B cell (primary cell): Measurements from ENCODE around the gene BSND. TPM values are rescaled to one million over a fixed set of nuclear protein-coding genes. Genes with fewer than 3 reads are reported as not detected.

Experiments
- ATAC-seq: fragments of 200-7000 bp; cut with Tn5 transposase; one replicate; pipeline ENCODE4 v1.10.0; 2021; ENCODE audit warnings: low read depth, mild to moderate bottlenecking, moderate number of reproducible peaks, moderate library complexity
- CTCF ChIA-PET: fragments of 350-600 bp; sonication (Branson Sonifier 250); formaldehyde crosslinking; loops from one replicate; lab custom pipeline; 2021; ENCODE audit warnings: antibody characterized with exemption, inconsistent platforms; lab: Charles Lee
- POLR2A ChIA-PET: fragments of 350-600 bp; sonication (Branson Sonifier 250); formaldehyde crosslinking; loops from one replicate; lab custom pipeline; 2021; ENCODE audit warnings: antibody characterized with exemption; lab: Charles Lee
- DNase-seq: peaks from one replicate; pipeline ENCODE4 v3.0.0; 2013
- H2AFZ ChIP-seq: 2 replicates; pipeline ENCODE4 v1.6.1; 2012; ENCODE audit warnings: mild to moderate bottlenecking, low read depth, low read length; ENCODE audit not compliant: insufficient read depth, poor library complexity, severe bottlenecking
- H3K27ac ChIP-seq, 2 donors: 1 replicate in 1 of 2; 2 replicates in 1 of 2; pipeline ENCODE4 v1.5.1; 2012 to 2013; ENCODE audit warnings: low read length in 2 of 2, mild to moderate bottlenecking in 2 of 2, moderate library complexity in 1 of 2
- H3K27me3 ChIP-seq, 4 experiments: fragments of 200-600 bp in 1 of 4; sonication (generic) in 1 of 4; replicated peaks in 1 of 4; 1 replicate in 2 of 4; 2 replicates in 2 of 4; pipeline versions ENCODE4 v1.6.1 to v1.7.0; 2013 to 2016; ENCODE audit warnings: low read length in 3 of 4, mild to moderate bottlenecking in 2 of 4, mixed read lengths in 1 of 4, moderate library complexity in 1 of 4; ENCODE audit not compliant: insufficient read depth in 4 of 4, control insufficient read depth in 3 of 4; ENCODE audit errors: control extremely low read depth in 1 of 4
- H3K36me3 ChIP-seq, 2 experiments: replicated peaks in 1 of 2; 1 replicate in 1 of 2; 2 replicates in 1 of 2; pipeline versions ENCODE4 v1.6.1 to v1.7.1; 2013; ENCODE audit warnings: low read length in 1 of 2; ENCODE audit not compliant: insufficient read depth in 2 of 2, control insufficient read depth in 1 of 2; ENCODE audit errors: control extremely low read depth in 1 of 2, extremely low read depth in 1 of 2
- H3K4me1 ChIP-seq, 2 donors: fragments of 200-600 bp in 1 of 2; sonication (generic) in 1 of 2; 1 replicate in 1 of 2; 2 replicates in 1 of 2; pipeline versions ENCODE4 v1.5.1 to v1.6.1; 2013 to 2017; ENCODE audit warnings: low read length in 2 of 2; ENCODE audit not compliant: control insufficient read depth in 2 of 2, insufficient read depth in 2 of 2
- H3K4me2 ChIP-seq: replicated peaks from 2 replicates; pipeline ENCODE3; 2012; ENCODE audit warnings: mild to moderate bottlenecking, low read depth, low read length; ENCODE audit not compliant: poor library complexity, severe bottlenecking
- H3K4me3 ChIP-seq, 5 experiments: fragments of 200-600 bp in 1 of 5; sonication (generic) in 1 of 5; 1 replicate in 3 of 5; 2 replicates in 2 of 5; pipeline versions ENCODE4 v1.5.1 to v1.7.0; 2011 to 2016; ENCODE audit warnings: low read length in 4 of 5, mild to moderate bottlenecking in 4 of 5, low read depth in 2 of 5, control low read depth in 1 of 5, moderate library complexity in 1 of 5; ENCODE audit not compliant: insufficient read depth in 1 of 5; ENCODE audit errors: control extremely low read depth in 1 of 5, extremely low read depth in 1 of 5
- H3K79me2 ChIP-seq: fragments of 200-600 bp; sonication (generic); one replicate; pipeline ENCODE4 v1.6.0; 2016; ENCODE audit warnings: low read length; ENCODE audit not compliant: control insufficient read depth, insufficient read depth
- H3K9ac ChIP-seq: fragments of 200-600 bp; sonication (generic); 2 replicates; pipeline ENCODE4 v1.6.1; 2017; ENCODE audit warnings: mild to moderate bottlenecking, low read length, moderate library complexity
- H3K9me3 ChIP-seq, 3 donors: one replicate each; pipeline versions ENCODE4 v1.6.1 to v1.7.1; 2013; ENCODE audit warnings: low read length in 2 of 3; ENCODE audit not compliant: control insufficient read depth in 2 of 3, insufficient read depth in 1 of 3; ENCODE audit errors: control extremely low read depth in 1 of 3
- H4K20me1 ChIP-seq: 2 replicates; pipeline ENCODE4 v1.6.0; 2012; ENCODE audit warnings: mild to moderate bottlenecking, low read length; ENCODE audit not compliant: insufficient read depth, control insufficient read depth, poor library complexity, severe bottlenecking
- H3K27ac Mint-ChIP-seq: one replicate; pipeline ENCODE4 v1.8.0; 2021; ENCODE audit warnings: mixed read lengths
- H3K27me3 Mint-ChIP-seq: one replicate; pipeline ENCODE4 v1.8.0; 2021; ENCODE audit warnings: mixed read lengths
- H3K4me1 Mint-ChIP-seq: one replicate; pipeline ENCODE4 v1.8.0; 2021; ENCODE audit warnings: mixed read lengths
- H3K4me3 Mint-ChIP-seq: one replicate; pipeline ENCODE4 v1.8.0; 2021; ENCODE audit warnings: mixed read lengths
- H3K9me3 Mint-ChIP-seq: one replicate; pipeline ENCODE4 v1.8.0; 2022; ENCODE audit warnings: mixed read lengths; ENCODE audit not compliant: insufficient read depth
- EZH2 ChIP-seq: IDR thresholded peaks from 2 replicates; pipeline ENCODE4 v1.6.1; 2012; ENCODE audit warnings: borderline replicate concordance, low read depth, mild to moderate bottlenecking, moderate library complexity, low read length; ENCODE audit not compliant: insufficient read depth, poor library complexity, severe bottlenecking
- WGBS: methylation state at CpG from one replicate; pipeline ENCODE4 v1.1.5; 2013; ENCODE audit warnings: missing lambda C conversion rate; ENCODE audit not compliant: insufficient coverage; 5-methylcytosine and 5-hydroxymethylcytosine counted together
- intact Hi-C: fragments of 100-400 bp; cut with micrococcal nuclease; formaldehyde crosslinking; loops from one replicate; pipeline ENCODE4 v1.10.0; 2022
- polyA plus RNA-seq: library from polyadenylated mRNA; depleted of rRNA; stranded (reverse); fragments of >200 nt; gene quantifications from 2 replicates; pipeline ENCODE4 v1.2.3, GENCODE V29; 2012
- total RNA-seq, 2 donors: library from RNA; stranded (reverse); fragments of 120-200 nt in 1 of 2; gene quantifications; 1 replicate in 1 of 2; 2 replicates in 1 of 2; pipeline versions ENCODE4 v1.2.3 to v1.2.4, GENCODE V29; 2013 to 2022
- TF ChIP-seq, protein P1 (sequence below): fragments of 200-600 bp; IDR thresholded peaks from one replicate; pipeline ENCODE4 v1.8.0; 2022; ENCODE audit warnings: antibody characterized with exemption, mild to moderate bottlenecking

BSND gene
- total and polyA plus RNA-seq, 2 donors (not counting 1 experiment from before 2014, with no cell fraction given), result not detected

DNA sequence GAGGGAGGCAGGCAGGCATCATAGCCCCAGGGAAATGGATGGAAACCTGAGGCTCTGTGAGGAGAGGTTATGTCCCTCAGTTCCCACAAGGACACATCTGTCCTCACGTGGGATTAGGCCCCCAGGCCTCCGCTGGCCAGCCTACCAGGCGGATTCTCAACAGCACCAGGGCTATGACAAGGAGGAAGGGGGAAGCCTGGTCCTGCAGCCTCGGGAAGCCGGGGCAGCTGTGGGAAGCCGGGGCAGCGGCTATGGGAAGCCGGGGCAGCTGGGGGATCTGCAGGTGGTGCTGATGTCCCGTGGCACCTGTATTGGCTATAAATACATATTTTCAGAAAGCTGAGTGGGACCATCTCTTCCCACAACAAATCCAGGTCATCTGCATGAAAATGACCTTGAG lies 19.7 kb downstream of the BSND start:
- Histone ChIP-seq H3K9me3 (no peaks in the 10 kb centered on the region), H3K4me1 (no peaks in the 10 kb centered on the region), H3K36me3 (no peaks in the 10 kb centered on the region), H3K79me2 (no peaks in the 10 kb centered on the region), H3K27ac (no peak overlapping the region), H4K20me1 (no peaks in the 10 kb centered on the region), H3K4me2 (no peak overlapping the region), H3K4me3 (no peak overlapping the region), H2AFZ (no peak overlapping the region), H3K9ac (no peak overlapping the region), H3K27me3 (peaks cover 0 to 3% (median 0%) of the 10 kb centered on the region in 4 experiments)
- no peak for ATAC-seq
- TF ChIP-seq EZH2, result no peak
- TF ChIP-seq, protein P1, sequence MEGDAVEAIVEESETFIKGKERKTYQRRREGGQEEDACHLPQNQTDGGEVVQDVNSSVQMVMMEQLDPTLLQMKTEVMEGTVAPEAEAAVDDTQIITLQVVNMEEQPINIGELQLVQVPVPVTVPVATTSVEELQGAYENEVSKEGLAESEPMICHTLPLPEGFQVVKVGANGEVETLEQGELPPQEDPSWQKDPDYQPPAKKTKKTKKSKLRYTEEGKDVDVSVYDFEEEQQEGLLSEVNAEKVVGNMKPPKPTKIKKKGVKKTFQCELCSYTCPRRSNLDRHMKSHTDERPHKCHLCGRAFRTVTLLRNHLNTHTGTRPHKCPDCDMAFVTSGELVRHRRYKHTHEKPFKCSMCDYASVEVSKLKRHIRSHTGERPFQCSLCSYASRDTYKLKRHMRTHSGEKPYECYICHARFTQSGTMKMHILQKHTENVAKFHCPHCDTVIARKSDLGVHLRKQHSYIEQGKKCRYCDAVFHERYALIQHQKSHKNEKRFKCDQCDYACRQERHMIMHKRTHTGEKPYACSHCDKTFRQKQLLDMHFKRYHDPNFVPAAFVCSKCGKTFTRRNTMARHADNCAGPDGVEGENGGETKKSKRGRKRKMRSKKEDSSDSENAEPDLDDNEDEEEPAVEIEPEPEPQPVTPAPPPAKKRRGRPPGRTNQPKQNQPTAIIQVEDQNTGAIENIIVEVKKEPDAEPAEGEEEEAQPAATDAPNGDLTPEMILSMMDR, result no peak
- ChIA-PET CTCF (no interaction called here), POLR2A (no interaction called here)
- no peak overlapping the region for H3K27ac Mint-ChIP-seq
- H3K4me3 Mint-ChIP-seq, result no peak overlapping the region
- no peaks in the 10 kb centered on the region for H3K4me1 Mint-ChIP-seq
- WGBS, result 91% methylated on average over 5 of the region's 9 CpGs
- H3K27me3 Mint-ChIP-seq, result peaks cover 34% of the 10 kb centered on the region
- intact Hi-C loops, result no loop called here
- H3K9me3 Mint-ChIP-seq, result no peaks in the 10 kb centered on the region
- no peak for DNase-seq

- no peaks in the 10 kb centered on the region for H3K9me3 Mint-ChIP-seq
Measured at GRCh38 chr1:55021942-55022546, 23.3 kb downstream of the BSND start.

More at GRCh38 chr1:55021942-55022546, 23.3 kb downstream of the BSND start:
- no peak overlapping the region for H3K27ac Mint-ChIP-seq
- peak; percentile 52 for DNase-seq
- H3K4me3 Mint-ChIP-seq, result no peak overlapping the region
- H3K27me3 ChIP-seq, result peaks cover 0 to 3% (median 0%) of the 10 kb centered on the region in 4 experiments
- no peak overlapping the region for H3K4me2 ChIP-seq
- ATAC-seq, result peak; percentile 56
- no peak overlapping the region for H3K4me3 ChIP-seq
- no peaks in the 10 kb centered on the region for H3K36me3 ChIP-seq
- H3K27ac ChIP-seq, result no peak overlapping the region
- CTCF ChIA-PET, result interaction anchor here (0.8 to 2.1 kb wide), 5 partner anchors 12 to 77 kb away, joined by 3 to 14 read pairs (median 3); no protein-coding TSS in a partner anchor
- no peak for TF ChIP-seq EZH2
- TF ChIP-seq, protein P1, result peak; percentile 64
- H3K4me1 Mint-ChIP-seq, result no peaks in the 10 kb centered on the region
- H4K20me1 ChIP-seq, result no peaks in the 10 kb centered on the region
- H3K79me2 ChIP-seq, result no peaks in the 10 kb centered on the region
- 57% methylated on average over 13 of the region's 15 CpGs for WGBS
- H3K4me1 ChIP-seq, result no peaks in the 10 kb centered on the region
- no peak overlapping the region for H2AFZ ChIP-seq
- intact Hi-C loops, result loop anchor here (1.0 kb wide), 1 partner anchor 77 kb away; no protein-coding TSS in a partner anchor
- H3K27me3 Mint-ChIP-seq, result peaks cover 22% of the 10 kb centered on the region
- no peak overlapping the region for H3K9ac ChIP-seq
- POLR2A ChIA-PET, result no interaction called here
- no peaks in the 10 kb centered on the region for H3K9me3 ChIP-seq
